22Rv1 (cell line): ENCODE measurements around the gene EPHB1.

Experiments
- H3K27ac ChIP-seq: fragments of 450-650 bp; 2 replicates; pipeline ENCODE4 v1.5.1; 2017
- CTCF ChIP-seq: fragments of 450-650 bp; IDR thresholded peaks from 2 replicates; pipeline ENCODE4 v1.5.1; 2017; ENCODE audit warnings: mild to moderate bottlenecking
- ZFX ChIP-seq: fragments of 450-650 bp; IDR thresholded peaks from 2 replicates; pipeline ENCODE4 v1.6.1; 2017; ENCODE audit warnings: antibody characterized with exemption, borderline replicate concordance

Gene EPHB1

GRCh38 chr3:134904776-134905646 lies 110.0 kb downstream of the EPHB1 start:
- TF ChIP-seq ZFX: no peak
- TF ChIP-seq CTCF: no peak
- no peak overlapping the region for H3K27ac ChIP-seq

- no peak overlapping the region for H3K27ac ChIP-seq
- no peak for TF ChIP-seq CTCF
- TF ChIP-seq ZFX: no peak
These were observed 110.5 kb downstream of the EPHB1 start for GRCh38 chr3:134905647-134905935.

GRCh38 chr3:134908271-134908670 lies 113.2 kb downstream of the EPHB1 start:
- no peak for TF ChIP-seq CTCF
- no peak for TF ChIP-seq ZFX
- H3K27ac ChIP-seq: no peak overlapping the region

GRCh38 chr3:134910026-134910425 lies 115.0 kb downstream of the EPHB1 start:
- H3K27ac ChIP-seq: no peak overlapping the region
- no peak for TF ChIP-seq ZFX
- TF ChIP-seq CTCF: no peak

GRCh38 chr3:134911586-134912548 lies 116.8 kb downstream of the EPHB1 start:
- TF ChIP-seq ZFX (no peak), CTCF (no peak)
- no peak overlapping the region for H3K27ac ChIP-seq

GRCh38 chr3:134916276-134916961 lies 121.4 kb downstream of the EPHB1 start:
- no peak overlapping the region for H3K27ac ChIP-seq
- TF ChIP-seq CTCF: no peak
- TF ChIP-seq ZFX: no peak
